ENCODE data around the gene ZNF423.

ZNF423 gene

GRCh38 chr16:49485663-49486062, 370.2 kb downstream of the ZNF423 start:
- no peak for DNase-seq

DNA sequence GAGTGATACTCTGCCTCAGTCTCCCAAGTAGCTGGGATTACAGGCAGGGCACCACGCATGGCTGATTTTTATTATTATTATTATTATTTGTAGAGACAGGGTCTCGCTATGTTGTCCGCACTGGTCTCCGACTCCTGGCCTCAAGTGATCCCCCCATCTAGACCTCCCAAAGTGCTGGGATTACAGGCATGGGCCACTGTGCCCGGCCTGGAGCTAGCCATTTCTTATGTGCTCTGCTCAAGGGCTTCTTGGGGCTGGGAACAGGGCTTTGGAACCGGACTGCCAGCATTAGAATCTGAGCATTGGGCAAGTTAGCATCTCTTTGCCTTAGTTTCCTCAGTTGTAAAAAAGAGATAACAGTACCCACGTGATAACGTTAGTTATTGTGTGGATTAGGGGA, 371.0 kb downstream of the ZNF423 start:
- no peak for DNase-seq

DNA sequence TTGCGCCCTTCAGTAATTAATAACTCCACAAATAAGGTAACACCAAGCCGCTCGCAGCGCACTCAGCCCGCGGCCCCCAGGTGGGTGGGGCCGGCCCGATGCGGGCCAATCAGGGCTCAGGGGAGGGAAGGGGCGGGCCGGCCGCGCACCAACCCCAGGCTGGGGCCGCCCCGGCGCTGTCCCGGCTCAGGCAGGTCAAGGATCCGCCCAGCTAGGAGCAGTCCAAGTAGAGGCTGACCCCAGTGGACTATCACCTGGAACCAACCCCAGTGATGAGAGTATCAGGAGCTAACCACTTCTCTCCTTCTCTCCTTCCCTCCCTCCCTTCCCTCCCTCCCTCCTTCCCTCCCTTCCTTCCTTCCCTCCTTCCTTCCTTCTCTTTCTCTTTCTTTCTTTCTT, 371.5 kb downstream of the ZNF423 start:
- peak; percentile 67 for DNase-seq

- no peak for DNase-seq
Observed at GRCh38 chr16:49483651-49484450, 372.1 kb downstream of the ZNF423 start.

- DNase-seq, result no peak
Observed at GRCh38 chr16:49483251-49483650, 372.7 kb downstream of the ZNF423 start.

- no peak for DNase-seq
Observed at GRCh38 chr16:49482690-49483089, 373.2 kb downstream of the ZNF423 start.

DNA sequence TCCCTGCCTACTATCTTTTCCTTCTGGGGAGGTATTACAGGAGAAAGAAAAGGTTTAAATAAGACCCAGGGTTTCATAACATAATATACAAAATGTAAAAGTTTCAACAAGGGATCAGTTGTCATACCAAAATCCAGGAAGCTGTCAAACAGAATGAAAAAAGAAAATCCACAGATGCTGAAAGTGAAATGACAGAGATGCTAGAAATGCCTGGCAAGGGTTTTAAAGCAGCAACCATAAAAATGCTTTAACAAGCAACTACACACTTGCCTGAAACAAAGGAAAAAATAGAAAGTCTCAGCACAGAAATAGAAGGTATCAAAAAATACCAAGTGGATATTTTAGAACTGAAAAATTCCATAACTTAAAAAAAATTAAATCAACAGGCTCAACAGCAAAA, 377.3 kb downstream of the ZNF423 start:
- DNase-seq, result no peak

GRCh38 chr16:49478107-49478506, 377.8 kb downstream of the ZNF423 start:
- DNase-seq, result no peak

GRCh38 chr16:49477250-49477895, 378.5 kb downstream of the ZNF423 start:
- DNase-seq, result no peak

DNA sequence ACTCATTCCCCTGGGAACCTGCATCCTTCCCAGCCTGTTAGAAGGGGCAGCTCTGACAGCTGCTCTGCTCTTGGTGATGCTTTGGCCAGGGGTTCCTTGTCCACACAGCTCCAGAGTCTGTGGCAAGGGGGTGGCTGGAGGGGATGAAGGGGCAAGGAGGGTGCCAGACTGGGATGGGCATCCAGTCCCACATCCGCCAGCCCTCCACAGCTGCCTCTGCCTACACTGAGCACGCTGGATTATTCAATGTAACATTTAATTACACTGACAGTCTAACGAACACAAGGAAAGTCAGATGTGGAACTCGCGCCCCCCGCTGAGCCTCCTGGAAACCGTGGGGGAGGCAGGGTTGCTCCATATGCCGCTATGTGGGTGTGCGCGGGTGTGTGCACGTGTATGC, 381.2 kb downstream of the ZNF423 start:
- no peak for DNase-seq

DNA sequence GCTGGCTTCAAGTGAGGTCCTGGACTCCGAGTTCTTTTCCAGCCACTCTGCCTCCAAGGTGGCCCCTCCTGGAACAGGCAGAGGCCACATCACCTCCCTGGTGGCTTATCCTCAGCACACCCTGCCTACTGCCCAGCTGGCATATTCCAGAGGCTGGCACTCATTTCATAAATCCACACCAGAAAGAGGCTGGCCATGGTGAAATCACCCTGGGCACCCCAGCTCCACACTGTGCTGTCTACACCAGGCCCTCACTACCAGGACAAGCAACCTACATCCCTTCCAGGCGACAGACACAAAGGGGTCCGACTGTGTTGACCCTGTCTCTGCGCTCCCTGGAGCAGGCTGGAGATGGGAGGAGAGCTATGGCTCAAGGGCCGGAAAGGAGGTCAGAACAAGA, 382.1 kb downstream of the ZNF423 start:
- no peak for DNase-seq

DNA sequence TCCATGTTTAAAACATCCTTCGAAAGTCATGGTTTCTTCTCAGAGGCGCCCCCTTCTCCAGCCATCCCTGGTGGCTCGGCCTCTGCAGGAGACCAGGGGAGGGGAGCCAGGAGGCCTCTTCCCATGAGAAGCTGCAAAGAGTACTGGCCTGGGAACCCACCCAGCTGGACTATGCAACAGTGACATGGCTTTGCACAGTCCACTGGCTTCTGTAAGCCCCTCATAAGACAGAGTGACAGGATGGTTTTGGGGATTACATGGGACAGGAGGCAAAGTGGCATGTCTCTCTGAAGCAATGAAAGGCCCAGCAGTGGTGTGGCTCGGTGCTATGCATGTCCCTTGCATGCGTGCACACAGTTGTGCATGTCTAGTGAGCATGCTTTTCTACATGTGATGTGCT, 382.8 kb downstream of the ZNF423 start:
- no peak for DNase-seq

DNA sequence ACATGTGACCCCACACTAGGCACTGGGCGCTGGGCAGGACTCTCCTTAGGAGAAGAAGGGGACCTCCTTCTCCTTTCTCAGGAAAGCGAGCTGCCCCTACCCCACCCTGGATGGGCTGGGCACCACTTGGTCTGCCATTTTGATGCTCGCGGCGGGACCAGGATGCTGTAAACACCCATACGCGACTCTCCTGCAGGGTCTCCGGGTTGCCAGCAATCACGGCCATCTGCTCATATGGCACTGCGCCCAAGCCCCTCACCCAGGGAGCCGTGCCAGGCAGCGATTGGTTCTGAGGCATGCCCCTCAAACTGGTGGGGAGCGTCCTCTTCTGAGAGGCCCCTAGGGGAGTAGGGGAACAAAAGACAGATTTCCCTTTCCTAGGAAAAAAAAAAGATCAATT, 383.3 kb downstream of the ZNF423 start:
- no peak for DNase-seq

DNA sequence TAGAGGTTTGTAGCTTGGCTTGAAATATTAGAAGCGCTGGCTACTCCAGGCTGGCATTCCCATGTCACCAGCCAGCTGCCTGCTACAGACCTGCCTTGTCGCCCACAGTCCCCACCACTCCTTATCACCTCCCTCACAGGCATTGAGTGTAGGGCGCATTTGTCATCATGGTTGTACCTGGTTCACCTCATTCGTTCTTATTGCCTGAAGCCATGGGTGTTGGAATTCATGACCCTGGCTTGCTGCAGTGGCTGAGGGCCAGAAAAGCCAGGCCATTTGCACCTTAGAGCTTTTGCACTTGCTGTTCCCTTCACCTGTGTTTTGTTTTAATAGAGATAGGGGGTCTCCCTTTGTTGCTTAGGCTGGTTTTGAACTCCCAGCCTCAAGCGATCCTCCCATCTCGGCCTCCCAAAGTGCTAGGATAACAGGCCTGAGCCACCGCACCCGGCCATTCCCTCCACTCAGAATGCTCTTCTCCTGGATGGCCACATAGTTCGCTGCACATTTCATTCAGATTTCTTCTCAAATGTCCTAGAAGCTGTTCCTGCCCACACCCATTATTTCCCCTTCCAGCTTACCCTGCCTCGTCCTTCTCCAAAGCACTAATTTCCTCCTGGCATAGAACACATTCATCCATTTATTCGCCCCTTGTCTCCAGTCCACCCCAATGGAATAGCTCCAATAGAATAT, 384.7 kb downstream of the ZNF423 start:
- no peak for DNase-seq

DNA sequence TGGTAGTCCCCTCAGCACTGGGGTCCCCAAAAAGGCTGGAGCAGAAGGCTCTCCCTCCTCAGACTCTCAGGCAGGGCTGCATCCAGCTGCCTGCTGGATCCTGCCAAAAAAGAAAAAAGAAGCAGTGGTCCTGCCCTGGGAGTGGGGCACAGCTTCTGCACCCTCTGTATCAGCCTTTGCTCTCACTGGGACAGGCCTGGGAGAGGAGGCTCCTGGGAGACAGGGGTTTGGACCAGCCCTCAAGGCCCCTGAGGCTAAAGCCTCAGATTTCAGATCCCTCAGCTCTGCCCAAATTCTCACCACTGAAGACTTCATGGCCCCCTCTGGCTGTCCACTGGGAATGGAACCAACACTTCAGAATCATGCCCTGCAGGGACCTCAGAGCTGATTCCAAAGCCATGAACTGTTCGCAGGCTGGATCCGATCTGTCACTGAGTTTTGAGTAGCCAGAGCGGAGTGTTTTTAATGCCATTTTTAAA, 385.4 kb downstream of the ZNF423 start:
- no peak for DNase-seq

DNA sequence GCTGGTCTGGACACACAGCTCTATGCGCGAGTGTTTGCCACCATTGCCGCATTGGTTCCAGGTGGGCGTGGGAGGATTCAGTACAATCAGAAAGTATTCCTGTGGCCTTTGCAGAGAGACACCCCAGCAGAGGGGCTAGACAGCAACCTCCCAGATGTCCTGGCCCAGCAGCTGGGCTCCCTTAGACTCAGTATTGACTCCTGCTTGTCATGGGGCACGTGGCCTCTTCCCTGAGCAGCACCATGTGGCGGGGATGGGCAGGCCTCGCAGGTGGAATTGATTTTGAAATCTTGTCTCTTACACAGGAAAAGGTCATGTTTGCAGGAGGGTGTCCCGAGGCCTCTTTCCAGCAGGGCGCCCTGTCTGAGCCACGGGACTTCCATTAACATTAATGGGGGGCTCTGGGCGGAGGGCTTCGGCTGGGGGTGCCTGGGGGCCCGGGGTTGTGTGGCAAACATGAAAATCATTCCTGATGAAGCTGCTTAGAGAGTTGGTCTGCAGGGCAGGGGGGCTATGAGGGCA, 385.9 kb downstream of the ZNF423 start:
- DNase-seq, result no peak

DNA sequence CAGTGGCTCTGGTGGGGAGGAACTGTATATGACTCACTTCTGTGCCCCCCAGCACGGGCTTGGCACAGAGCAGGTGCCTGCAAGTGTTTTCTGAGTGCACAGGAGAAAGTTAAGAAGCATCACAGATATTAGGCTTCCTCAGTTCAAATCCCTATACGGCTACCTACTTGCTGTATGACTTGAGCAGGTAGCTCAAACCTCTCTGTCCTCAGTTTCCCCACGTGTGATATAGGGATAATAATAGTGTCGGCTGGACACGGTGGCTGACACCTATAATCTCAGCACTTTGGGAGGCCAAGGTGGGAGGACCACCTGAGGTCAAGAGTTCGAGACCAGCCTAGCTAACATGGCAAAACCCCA, 386.6 kb downstream of the ZNF423 start:
- DNase-seq, result no peak

- DNase-seq, result no peak
Observed at GRCh38 chr16:49468611-49469310, 387.2 kb downstream of the ZNF423 start.

DNA sequence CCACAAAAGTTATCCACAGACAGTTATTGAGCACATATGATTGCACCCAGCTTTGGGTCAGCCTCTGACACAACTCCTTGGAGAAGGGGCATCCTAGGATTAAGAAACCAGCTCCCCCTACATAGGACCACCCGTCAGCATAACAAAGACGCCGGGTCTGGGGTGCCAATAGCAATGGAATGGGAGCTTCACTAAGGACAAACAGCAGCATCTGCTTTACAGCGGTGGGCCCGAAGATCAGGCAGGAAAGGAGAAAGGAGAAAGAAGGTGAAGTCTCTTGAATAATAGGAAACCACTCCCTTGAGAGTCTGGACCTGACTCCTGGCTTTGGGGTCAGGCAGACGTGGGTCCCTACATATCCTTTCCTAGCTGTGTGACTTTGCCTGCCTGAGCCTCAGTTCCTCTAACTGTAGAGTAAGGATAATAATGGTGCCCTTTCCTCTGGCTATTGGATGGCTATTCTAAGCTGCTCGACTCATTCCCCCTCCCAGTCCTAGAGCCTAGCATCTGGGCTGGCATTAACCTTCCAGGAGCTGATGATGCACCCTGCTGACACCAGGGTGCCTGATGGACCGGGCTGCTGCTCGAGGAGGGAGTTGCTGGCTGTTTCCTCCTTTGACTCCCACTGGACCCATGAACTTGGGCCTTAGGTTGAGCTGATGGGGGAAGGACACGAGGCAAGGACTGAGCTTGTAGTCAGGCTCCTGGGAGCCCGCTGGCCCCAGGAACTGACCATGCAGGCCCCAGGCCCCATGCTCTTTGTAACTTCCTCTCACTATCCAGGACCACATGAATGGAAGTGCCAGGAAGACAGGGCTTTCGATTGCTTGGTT, 388.2 kb downstream of the ZNF423 start:
- no peak for DNase-seq

- no peak for DNase-seq
Observed at GRCh38 chr16:49466881-49467280, 389.0 kb downstream of the ZNF423 start.

GRCh38 chr16:49466529-49466831, 389.4 kb downstream of the ZNF423 start:
- DNase-seq, result no peak
